Tibial nerve (tissue), 3 donors: ENCODE measurements around the gene HSFX3.

Experiments
- POLR2A ChIP-seq, 2 donors: fragments of 450-650 bp; IDR thresholded peaks; one replicate each; pipeline ENCODE4 v1.6.1; 2017; ENCODE audit warnings: antibody characterized with exemption in 2 of 2, mild to moderate bottlenecking in 2 of 2, moderate library complexity in 2 of 2
- TF ChIP-seq, protein P1 (sequence below), 5 experiments: fragments of 200-600 bp in 3 of 5; fragments of 450-650 bp in 2 of 5; sonication (generic) in 3 of 5; IDR thresholded peaks; one replicate each; pipeline ENCODE4 v1.5.1; 2016 to 2019; ENCODE audit warnings: antibody characterized with exemption in 5 of 5, mild to moderate bottlenecking in 3 of 5, moderate library complexity in 2 of 5

DNA sequence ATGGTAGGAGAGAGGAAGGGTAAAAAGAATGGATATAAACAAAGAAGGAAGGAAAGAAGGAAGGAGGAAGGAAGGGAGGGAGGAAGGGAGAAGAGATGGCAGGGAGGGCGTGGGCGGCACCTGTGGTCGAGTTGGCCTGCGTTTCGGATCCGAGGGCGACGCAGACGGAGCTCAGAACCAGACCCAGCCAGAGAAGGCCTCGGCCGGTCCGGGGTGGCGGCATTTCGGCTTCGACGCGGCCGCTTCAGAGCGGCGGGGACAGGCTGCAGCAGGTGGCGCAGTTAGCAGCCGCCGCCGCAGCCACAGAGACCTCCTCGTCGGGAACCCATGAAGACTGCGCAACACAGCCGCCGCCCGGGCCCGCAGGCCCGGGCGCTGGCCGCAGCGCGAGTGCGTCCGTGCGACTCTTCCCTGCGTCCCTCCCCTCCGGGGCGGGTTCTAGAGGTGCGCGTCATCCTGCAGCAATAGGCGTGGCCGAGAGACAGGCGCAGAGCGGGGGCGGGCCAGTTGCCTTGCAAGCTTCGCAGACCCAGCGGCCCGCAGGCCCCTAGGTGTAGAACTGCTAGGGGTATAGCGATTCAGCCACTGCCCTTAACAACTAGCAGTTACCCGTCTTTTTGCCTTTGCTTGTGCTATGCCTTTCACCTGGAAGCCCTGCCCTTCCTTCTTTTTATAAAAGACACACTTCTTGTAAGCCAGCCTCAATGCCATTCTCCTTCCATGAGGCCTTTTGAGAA is 44.6 kb downstream of the HSFX3 start, which contains the start of gene IDS:
- TF ChIP-seq, protein P1, sequence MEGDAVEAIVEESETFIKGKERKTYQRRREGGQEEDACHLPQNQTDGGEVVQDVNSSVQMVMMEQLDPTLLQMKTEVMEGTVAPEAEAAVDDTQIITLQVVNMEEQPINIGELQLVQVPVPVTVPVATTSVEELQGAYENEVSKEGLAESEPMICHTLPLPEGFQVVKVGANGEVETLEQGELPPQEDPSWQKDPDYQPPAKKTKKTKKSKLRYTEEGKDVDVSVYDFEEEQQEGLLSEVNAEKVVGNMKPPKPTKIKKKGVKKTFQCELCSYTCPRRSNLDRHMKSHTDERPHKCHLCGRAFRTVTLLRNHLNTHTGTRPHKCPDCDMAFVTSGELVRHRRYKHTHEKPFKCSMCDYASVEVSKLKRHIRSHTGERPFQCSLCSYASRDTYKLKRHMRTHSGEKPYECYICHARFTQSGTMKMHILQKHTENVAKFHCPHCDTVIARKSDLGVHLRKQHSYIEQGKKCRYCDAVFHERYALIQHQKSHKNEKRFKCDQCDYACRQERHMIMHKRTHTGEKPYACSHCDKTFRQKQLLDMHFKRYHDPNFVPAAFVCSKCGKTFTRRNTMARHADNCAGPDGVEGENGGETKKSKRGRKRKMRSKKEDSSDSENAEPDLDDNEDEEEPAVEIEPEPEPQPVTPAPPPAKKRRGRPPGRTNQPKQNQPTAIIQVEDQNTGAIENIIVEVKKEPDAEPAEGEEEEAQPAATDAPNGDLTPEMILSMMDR (IDR thresholded peaks at IDR 0.05) = peak in 2 of 5 experiments; percentile 21 to 25
- peak; percentile 61 to 94 for TF ChIP-seq POLR2A (IDR thresholded peaks at IDR 0.05)
